Heart left ventricle (tissue), 16 donors: ENCODE measurements around the gene SLC35G6. TPM values are rescaled to one million over a fixed set of nuclear protein-coding genes. Genes with fewer than 3 reads are reported as not detected.

Source experiments
- ATAC-seq, 4 donors: fragments of 200-7000 bp; cut with Tn5 transposase; one replicate each; pipeline ENCODE4 v1.9.1; 2020 to 2022; ENCODE audit warnings: moderate library complexity in 4 of 4, mild to moderate bottlenecking in 3 of 4, moderate number of reproducible peaks in 1 of 4
- DNase-seq, 5 donors: peaks; one replicate each; pipeline ENCODE4 v3.0.0-alpha.2; 2020
- H3K27ac ChIP-seq, 12 donors: fragments of 200-600 bp; sonication (generic) in 4 of 12; one replicate each; pipeline versions ENCODE4 v1.5.0 to v1.8.0; 2016 to 2022; ENCODE audit warnings: mild to moderate bottlenecking in 2 of 12
- H3K27me3 ChIP-seq, 9 donors: fragments of 200-600 bp; sonication (generic) in 2 of 9; one replicate each; pipeline versions ENCODE4 v1.5.1 to v1.8.0; 2016 to 2022; ENCODE audit warnings: mild to moderate bottlenecking in 3 of 9
- H3K36me3 ChIP-seq, 9 donors: fragments of 200-600 bp; sonication (generic) in 2 of 9; one replicate each; pipeline versions ENCODE4 v1.5.0 to v1.8.0; 2018 to 2022; ENCODE audit warnings: mild to moderate bottlenecking in 2 of 9
- H3K4me1 ChIP-seq, 12 donors: fragments of 200-600 bp; sonication (generic) in 4 of 12; one replicate each; pipeline versions ENCODE4 v1.5.0 to v1.8.0; 2016 to 2022; ENCODE audit warnings: mild to moderate bottlenecking in 3 of 12
- H3K4me3 ChIP-seq, 12 donors: fragments of 200-600 bp; sonication (generic) in 4 of 12; one replicate each; pipeline versions ENCODE4 v1.5.0 to v1.8.0; 2017 to 2022; ENCODE audit warnings: mild to moderate bottlenecking in 9 of 12, moderate library complexity in 4 of 12
- H3K9me3 ChIP-seq, 12 donors: fragments of 200-600 bp; sonication (generic) in 4 of 12; one replicate each; pipeline versions ENCODE4 v1.5.0 to v1.8.0; 2016 to 2022; ENCODE audit warnings: mild to moderate bottlenecking in 1 of 12
- POLR2A ChIP-seq, 2 donors: fragments of 450-650 bp; IDR thresholded peaks; one replicate each; pipeline ENCODE4 v1.6.1; 2017; ENCODE audit warnings: antibody characterized with exemption in 2 of 2, mild to moderate bottlenecking in 2 of 2, moderate library complexity in 2 of 2
- WGBS, 4 donors: extraction: QIAGEN DNeasy Blood & Tissue Kit in 2 of 4; methylation state at CpG; one replicate each; pipeline versions ENCODE4 v1.1.5 to v1.1.7; 2013 to 2018; 5-methylcytosine and 5-hydroxymethylcytosine counted together
- intact Hi-C, 10 donors: fragments of 100-400 bp; cut with DNase I; formaldehyde crosslinking; loops; one replicate each; pipeline versions ENCODE4 v1.11.1 to v1.14.2; 2022
- polyA plus RNA-seq, 2 donors: library from polyadenylated mRNA; stranded (reverse); fragments of 200-250 nt; gene quantifications; one replicate each; pipeline ENCODE4 v1.2.3, GENCODE V29; 2013
- total RNA-seq, 9 donors: library from RNA; depleted of rRNA in 2 of 9; stranded (reverse); fragments of >200 nt in 2 of 9; fragmentation: NEBNext Ultra II Directional in 3 of 9; extraction: Animal tissue kit (Norgen Biotek cat#: 25700) in 3 of 9; gene quantifications; one replicate each; pipeline versions ENCODE4 v1.1.0 to v1.2.4, GENCODE V29; 2016 to 2023
- TF ChIP-seq, protein P1 (sequence below), 12 donors: fragments of 200-600 bp; sonication (generic) in 4 of 12; IDR thresholded peaks; one replicate each; pipeline versions ENCODE4 v1.5.0 to v1.8.0; 2018 to 2022; ENCODE audit warnings: antibody characterized with exemption in 12 of 12, mild to moderate bottlenecking in 5 of 12
- donor health status: ischemic (EF 13 %, LVEDD 7.1; RV severe dilation, severe dysfunction).
- donor health status: healthy with polysubstance abuse.
- donor health status: DM: no; HTN: yes; CAD: no.
- donor health status: DM: no; HTN: no; CAD: no.
- donor health status: ischemic (EF 25% LVEDD 6.9; RV normal size, moderate dysfunction).
- donor health status: ischemic (EF 25% LVEDD 5.7; RV mildly dilated, moderate dysfunction).
- donor health status: healthy.
- donor health status: DM: yes; HTN: yes; CAD: no.
- donor health status: ischemic (EF 35%, LVEDD 5.7; RV mildly dilated, moderate dysfunction).
- donor health status: nonischemic (EF 11% LVEDD 7.7; RV severe dilation, severe dysfunction).
- donor health status: DM: yes; HTN: yes; CAD: no.
- donor health status: PGD.
- donor health status: ischemic (EF 29% LVEDD 5.4; RV normal size, mild dysfunction).
- donor health status: nonischemic (EF 23%, LVEDD 6.1; RV moderate dilation, normal function).

SLC35G6 gene
- total and polyA plus RNA-seq, 11 donors: 0.08 TPM; not detected in 10

DNA sequence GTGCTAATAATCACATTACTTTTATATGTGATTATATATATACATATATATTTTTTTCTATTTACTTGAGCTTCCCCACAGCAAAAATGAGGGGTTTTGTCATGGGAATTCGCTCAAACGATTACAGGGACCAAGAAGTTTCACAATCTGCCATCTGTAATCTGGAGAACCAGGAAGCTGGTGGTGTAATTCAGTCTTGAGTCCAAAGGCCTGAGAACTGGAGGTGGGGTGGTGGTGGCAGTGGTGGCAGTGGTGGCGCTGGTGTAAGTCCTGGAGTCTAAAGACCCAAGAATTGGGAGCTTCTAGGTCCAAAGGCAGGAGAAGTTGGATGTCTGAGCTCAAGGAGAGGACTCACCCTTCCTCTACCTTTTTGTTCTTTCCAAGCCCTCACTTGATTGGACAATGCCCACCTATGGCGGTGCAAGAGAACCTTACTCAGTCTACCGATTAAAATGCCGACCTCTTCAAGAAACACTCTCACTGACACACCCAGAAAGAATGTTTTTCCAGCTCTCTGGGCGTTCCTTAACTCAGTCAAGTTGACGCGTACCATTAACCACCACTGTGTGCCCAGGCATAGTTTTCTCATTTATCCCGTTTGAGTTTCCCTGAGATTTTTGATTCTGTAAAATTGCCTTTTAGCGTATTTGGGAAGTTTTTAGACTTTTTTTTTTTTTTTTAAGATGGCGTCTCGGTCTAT, 34.8 kb downstream of the SLC35G6 start:
- intact Hi-C loops: loop anchor here in 5 of 10 donors (2.0 to 10.0 kb wide), 4 partner anchors 41 to 161 kb away; partner anchors contain the start of genes TNFSF13 (in 3 of the 5), SENP3 (in 2 of the 5), KCTD11 (in 1 of the 5) and TMEM95 (in 1 of the 5)
- WGBS, 4 donors: 86 to 92% (median 87%) methylated on average over 13 of the region's 13 CpGs
- ATAC-seq: peak in 1 of 4 donors; percentile 21

DNA sequence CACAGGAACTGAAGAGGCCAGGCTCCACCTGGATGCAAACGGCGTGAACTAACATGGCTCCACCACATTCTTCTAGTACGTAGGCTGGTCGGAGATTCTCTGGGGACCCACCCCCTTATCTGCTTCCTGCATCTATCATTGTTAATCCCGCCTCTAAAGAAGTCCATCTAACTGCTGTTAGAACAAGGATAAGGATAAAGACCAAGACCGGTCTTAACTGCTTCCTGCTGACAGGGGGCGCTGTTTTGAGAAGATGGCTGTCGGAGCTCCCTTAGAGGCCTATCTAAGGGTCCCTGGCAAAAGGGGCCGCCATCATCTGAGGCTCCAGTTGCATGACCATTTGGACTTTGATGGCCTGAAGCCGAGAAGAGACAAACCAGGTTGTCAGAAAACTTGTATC, 41.8 kb downstream of the SLC35G6 start:
- Histone ChIP-seq H3K27me3 (no peaks in the 10 kb centered on the region), H3K9me3 (peaks cover 0 to 2% (median 0%) of the 10 kb centered on the region in 12 donors), H3K36me3 (no peaks in the 10 kb centered on the region), H3K27ac (no peak overlapping the region), H3K4me1 (no peaks in the 10 kb centered on the region), H3K4me3 (no peak overlapping the region)
- 25 to 51% (median 36%) methylated on average over 10 of the region's 10 CpGs for WGBS, 4 donors
- intact Hi-C loops: loop anchor here in 1 of 10 donors (2.0 kb wide), 1 partner anchor 38 kb away; the partner anchor contains the start of gene SENP3
- TF ChIP-seq, protein P1, sequence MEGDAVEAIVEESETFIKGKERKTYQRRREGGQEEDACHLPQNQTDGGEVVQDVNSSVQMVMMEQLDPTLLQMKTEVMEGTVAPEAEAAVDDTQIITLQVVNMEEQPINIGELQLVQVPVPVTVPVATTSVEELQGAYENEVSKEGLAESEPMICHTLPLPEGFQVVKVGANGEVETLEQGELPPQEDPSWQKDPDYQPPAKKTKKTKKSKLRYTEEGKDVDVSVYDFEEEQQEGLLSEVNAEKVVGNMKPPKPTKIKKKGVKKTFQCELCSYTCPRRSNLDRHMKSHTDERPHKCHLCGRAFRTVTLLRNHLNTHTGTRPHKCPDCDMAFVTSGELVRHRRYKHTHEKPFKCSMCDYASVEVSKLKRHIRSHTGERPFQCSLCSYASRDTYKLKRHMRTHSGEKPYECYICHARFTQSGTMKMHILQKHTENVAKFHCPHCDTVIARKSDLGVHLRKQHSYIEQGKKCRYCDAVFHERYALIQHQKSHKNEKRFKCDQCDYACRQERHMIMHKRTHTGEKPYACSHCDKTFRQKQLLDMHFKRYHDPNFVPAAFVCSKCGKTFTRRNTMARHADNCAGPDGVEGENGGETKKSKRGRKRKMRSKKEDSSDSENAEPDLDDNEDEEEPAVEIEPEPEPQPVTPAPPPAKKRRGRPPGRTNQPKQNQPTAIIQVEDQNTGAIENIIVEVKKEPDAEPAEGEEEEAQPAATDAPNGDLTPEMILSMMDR (IDR thresholded peaks at IDR 0.05): peak; percentile 29 to 62 (median 44)
- TF ChIP-seq POLR2A (IDR thresholded peaks at IDR 0.05): no peak
- DNase-seq: peak in 4 of 5 donors; percentile 31 to 43 (median 35)
- peak in 2 of 4 donors; percentile 33 to 36 for ATAC-seq

More for the DNA sequence above, 34.8 kb downstream of the SLC35G6 start:
- no peaks in the 10 kb centered on the region for H3K9me3 ChIP-seq
- no peaks in the 10 kb centered on the region for H3K27me3 ChIP-seq
- no peak overlapping the region for H3K27ac ChIP-seq
- peaks cover 0 to 15% (median 0%) of the 10 kb centered on the region in 12 donors for H3K4me1 ChIP-seq
- peaks cover 3 to 39% (median 35%) of the 10 kb centered on the region in 9 donors for H3K36me3 ChIP-seq
- TF ChIP-seq, protein P1 (IDR thresholded peaks at IDR 0.05): no peak
- TF ChIP-seq POLR2A (IDR thresholded peaks at IDR 0.05): no peak
- no peak for DNase-seq
- H3K4me3 ChIP-seq: no peak overlapping the region

DNA sequence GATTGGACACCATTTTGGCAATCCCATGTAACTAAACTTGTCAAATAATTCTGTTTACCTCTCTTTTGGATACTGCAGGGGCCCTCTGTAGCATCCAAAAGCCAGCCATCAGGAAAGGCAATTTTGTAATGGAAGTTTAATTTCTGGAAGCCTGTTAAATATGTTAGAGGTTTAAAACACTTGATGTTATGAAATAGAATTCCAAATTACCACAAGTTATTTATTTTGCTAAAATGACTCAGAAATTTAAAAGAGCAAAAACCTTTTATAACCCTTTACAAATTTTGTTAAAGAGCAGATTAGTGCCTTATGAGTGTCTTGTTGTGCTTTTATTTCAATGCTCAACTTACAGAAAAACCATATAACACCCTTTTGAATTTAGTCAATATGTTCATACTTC, 47.6 kb downstream of the SLC35G6 start:
- Histone ChIP-seq H3K4me3 (no peak overlapping the region), H3K27me3 (no peaks in the 10 kb centered on the region), H3K4me1 (no peaks in the 10 kb centered on the region), H3K9me3 (peaks cover 0 to 25% (median 12%) of the 10 kb centered on the region in 12 donors), H3K36me3 (no peaks in the 10 kb centered on the region), H3K27ac (no peak overlapping the region)
- no peak for DNase-seq
- TF ChIP-seq, protein P1 (IDR thresholded peaks at IDR 0.05): no peak
- no peak for TF ChIP-seq POLR2A (IDR thresholded peaks at IDR 0.05)
- intact Hi-C loops: no loop called here
- no peak for ATAC-seq

DNA sequence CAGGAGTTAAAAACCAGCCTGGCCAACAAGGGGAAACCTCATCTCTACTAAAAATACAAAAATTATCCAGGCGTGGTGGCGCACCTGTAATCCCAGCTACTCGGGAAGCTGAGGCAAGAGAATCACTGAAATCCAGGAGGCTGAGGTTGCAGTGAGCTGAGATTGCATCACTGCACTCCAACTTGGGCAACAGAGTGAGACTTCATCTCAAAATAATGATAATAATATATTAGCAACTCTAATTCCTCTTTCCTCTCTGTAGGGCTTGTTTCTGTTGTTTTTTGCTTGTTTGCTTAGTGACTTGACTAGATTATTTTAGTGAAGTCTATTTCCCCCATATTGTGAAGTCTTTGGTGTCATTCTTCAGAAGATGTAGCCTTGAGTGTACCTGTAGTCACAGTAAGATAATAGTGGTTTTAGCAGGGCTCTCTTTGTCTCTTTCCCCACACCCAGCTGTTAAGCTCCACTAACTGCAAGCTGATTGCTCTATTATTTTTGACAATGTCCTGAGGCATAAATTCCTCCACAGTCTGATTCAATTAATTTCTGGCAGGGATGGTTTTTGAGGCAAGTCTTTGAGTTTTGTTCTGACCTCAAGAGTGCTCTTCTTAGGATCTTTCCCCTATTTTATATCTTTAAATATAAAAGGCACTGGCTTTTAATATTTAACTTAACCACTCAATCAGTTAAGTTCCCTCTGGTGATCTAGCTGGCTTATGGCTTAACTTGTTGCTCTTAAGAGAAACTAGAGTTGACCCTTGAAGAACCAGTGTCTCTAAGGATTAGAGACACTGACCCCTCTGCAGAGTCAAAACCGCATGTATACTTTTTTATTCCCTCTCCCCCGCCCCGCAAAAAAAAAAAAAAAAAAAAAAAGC, 49.0 kb downstream of the SLC35G6 start:
- intact Hi-C loops: no loop called here
- ATAC-seq (no peak), DNase-seq (no peak)
- Histone ChIP-seq H3K27ac (no peak overlapping the region), H3K4me1 (no peaks in the 10 kb centered on the region), H3K4me3 (no peak overlapping the region), H3K9me3 (peaks cover 0 to 25% (median 12%) of the 10 kb centered on the region in 12 donors), H3K36me3 (no peaks in the 10 kb centered on the region), H3K27me3 (no peaks in the 10 kb centered on the region)
- TF ChIP-seq, protein P1 (IDR thresholded peaks at IDR 0.05): no peak
- no peak for TF ChIP-seq POLR2A (IDR thresholded peaks at IDR 0.05)
- 88 to 94% (median 91%) methylated on average over 6 of the region's 6 CpGs for WGBS, 4 donors
